ENCODE results near the gene WDFY2.

Gene WDFY2

DNA sequence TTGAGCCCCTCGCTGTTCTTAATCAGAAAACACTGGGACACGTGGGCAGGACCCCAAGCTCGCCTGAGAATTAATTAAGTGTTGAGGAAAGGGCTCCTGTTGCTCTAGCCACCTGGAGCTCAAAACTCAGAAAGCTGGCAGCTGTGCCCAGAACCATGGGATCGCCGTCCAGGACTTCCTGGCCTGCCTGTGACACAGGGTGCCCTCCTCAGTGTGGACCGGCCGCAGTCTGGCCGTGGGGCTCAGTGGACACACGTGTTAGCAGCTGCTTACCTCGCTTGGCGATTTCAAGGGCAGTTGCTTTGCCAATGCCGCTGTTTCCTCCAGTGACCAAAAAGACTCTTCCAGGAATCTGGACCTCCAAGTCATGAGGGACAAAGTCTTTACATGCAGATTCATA, 215.0 kb downstream of the WDFY2 start:
- TF ChIP-seq, protein P1, sequence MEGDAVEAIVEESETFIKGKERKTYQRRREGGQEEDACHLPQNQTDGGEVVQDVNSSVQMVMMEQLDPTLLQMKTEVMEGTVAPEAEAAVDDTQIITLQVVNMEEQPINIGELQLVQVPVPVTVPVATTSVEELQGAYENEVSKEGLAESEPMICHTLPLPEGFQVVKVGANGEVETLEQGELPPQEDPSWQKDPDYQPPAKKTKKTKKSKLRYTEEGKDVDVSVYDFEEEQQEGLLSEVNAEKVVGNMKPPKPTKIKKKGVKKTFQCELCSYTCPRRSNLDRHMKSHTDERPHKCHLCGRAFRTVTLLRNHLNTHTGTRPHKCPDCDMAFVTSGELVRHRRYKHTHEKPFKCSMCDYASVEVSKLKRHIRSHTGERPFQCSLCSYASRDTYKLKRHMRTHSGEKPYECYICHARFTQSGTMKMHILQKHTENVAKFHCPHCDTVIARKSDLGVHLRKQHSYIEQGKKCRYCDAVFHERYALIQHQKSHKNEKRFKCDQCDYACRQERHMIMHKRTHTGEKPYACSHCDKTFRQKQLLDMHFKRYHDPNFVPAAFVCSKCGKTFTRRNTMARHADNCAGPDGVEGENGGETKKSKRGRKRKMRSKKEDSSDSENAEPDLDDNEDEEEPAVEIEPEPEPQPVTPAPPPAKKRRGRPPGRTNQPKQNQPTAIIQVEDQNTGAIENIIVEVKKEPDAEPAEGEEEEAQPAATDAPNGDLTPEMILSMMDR (IDR thresholded peaks at IDR 0.05; ENCODE audit: insufficient read depth, low read depth, low read length, missing control alignments): no peak
- no peak overlapping the region for H3K4me3 ChIP-seq (ENCODE audit: low read depth, low read length)
- no peak for DNase-seq (ENCODE audit: low read depth)

DNA sequence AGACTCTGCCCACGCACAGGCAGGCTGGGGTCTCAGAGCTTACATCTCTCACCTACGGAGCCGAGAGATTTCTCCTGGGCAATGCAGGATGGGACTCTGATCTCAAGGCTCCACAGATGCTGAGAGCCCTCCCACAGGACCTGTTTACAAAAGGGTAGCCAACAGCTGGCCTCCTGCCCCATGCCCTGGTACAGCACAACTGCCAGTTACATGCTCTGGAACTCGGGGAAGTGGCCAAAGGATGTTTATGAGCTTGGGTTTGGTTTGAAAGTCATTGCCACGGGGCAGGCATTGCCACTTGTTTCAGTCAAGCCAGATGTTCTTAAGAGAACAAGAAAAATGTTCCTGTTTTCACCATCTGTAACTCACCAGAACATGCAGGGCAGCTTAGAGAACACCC, 216.2 kb downstream of the WDFY2 start:
- no peak for DNase-seq (ENCODE audit: low read depth)
- H3K4me3 ChIP-seq (ENCODE audit: low read depth, low read length): no peak overlapping the region
- TF ChIP-seq, protein P1 (IDR thresholded peaks at IDR 0.05; ENCODE audit: insufficient read depth, low read depth, low read length, missing control alignments): no peak

DNA sequence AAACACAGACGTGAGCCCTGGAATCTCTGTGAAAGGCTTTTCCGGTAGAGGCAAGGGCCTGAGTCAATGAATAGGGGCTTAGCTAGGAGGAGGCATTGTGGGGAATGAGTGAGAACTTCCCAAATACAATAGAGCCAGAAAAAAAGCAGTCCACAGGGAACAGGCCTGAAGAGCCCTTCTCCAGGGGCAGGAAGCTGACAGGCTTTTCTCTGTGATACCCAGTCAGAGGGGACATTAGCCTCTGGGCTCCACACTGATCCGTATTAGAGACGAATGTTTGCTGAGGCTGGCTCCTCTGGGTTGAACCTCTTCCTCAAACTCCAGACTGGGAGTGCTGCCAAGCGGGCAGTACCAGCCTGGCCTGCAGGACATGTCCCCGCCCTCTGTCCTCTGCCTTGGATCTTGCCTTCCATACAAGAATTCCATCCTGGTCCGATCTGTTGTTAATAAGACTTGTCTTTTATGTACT, 217.4 kb downstream of the WDFY2 start:
- TF ChIP-seq, protein P1 (IDR thresholded peaks at IDR 0.05; ENCODE audit: insufficient read depth, low read depth, low read length, missing control alignments): no peak
- DNase-seq (ENCODE audit: low read depth): no peak
- H3K4me3 ChIP-seq (ENCODE audit: low read depth, low read length): no peak overlapping the region

DNA sequence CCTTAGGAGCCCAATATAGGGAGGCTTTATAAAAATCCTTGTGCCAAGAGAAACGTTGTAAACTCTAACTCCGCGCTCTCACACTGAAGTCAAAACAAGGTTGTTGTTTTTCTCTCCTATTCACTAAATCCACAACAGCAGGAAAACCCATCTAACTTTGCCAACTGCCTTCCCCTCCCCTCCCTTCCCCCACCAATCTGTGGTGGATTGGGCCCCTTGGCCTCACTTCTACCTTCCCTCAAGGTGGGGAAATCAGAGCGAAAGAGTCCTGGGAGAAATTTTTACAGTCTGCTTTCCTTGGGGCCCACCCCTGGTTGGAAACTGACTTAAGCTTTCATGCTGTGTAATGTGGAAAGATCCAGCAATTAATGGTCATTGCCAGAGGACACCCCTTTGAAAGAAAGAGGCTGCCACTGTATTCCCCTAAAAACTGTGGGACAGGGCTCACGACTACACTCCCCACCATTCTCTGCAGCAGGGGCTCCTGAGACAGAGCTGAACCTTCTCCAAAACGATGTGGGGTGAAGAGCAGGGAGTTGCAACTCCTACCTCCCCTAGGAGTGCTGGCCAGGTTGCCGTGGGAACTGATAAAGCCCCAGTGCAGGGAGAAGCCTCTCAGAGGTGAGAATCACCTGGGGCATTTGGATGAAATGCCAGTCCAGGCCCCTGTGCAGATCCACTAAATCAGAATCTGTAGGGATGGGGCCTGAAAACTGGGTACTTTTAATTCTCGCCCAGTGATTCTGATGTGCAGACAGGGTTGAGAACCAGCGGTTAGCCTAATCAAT, 218.6 kb downstream of the WDFY2 start:
- TF ChIP-seq, protein P1 (IDR thresholded peaks at IDR 0.05; ENCODE audit: insufficient read depth, low read depth, low read length, missing control alignments): no peak
- H3K4me3 ChIP-seq (ENCODE audit: low read depth, low read length): peak overlapping the region; percentile 84
- DNase-seq (ENCODE audit: low read depth): peak; percentile 17

DNA sequence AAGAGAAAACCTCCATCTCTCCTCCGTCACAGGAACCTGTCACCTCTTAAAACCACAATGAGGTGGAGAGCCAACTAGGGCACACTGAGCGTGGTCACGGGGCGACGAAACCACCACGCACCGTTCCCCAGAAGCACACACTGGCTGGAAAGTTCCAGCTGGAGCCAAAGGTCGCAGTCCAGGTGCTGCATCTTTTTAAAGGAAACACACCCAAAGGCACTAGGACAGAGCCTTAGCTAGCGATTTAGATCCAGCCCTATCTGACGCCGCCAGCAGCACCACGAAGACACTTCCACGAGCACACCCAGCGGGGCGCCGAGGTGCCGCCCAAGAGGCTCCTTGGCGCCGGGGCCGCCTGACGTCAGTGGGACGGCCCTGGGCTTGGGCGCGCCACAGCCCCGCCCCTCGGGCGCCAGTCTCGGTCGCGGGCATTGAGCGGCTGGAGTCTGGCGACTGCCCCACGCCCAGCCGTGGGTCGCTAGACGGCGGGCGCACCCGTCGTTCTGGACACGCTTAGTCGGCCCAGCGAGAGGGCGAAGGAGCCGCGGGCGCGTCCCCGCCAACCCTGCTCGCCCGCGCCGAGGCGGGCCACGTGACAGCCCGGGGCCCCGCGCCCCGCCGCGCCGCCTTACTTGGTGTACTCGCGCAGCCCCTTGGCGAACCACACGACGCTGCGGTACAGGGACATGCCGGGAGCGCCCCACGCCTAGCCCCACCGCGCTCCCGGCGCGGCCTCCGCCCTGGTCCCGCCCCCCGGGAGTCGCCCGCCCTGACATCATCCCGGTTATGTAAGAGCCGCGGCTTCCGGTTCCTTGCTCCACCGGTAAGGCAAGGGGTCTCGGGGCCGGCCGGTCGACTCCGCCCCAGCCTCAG, 219.4 kb downstream of the WDFY2 start, which contains the start of gene DHRS12:
Gene DHRS12 (minus strand): TSS at position 742 of the 873 bp plus-strand sequence. CDS start 4,504 bp downstream, outside the sequence.
- H3K4me3 ChIP-seq (ENCODE audit: low read depth, low read length): peak within 1 kb of the TSS; percentile 84
- TF ChIP-seq, protein P1 (IDR thresholded peaks at IDR 0.05; ENCODE audit: insufficient read depth, low read depth, low read length, missing control alignments): no peak

DNA sequence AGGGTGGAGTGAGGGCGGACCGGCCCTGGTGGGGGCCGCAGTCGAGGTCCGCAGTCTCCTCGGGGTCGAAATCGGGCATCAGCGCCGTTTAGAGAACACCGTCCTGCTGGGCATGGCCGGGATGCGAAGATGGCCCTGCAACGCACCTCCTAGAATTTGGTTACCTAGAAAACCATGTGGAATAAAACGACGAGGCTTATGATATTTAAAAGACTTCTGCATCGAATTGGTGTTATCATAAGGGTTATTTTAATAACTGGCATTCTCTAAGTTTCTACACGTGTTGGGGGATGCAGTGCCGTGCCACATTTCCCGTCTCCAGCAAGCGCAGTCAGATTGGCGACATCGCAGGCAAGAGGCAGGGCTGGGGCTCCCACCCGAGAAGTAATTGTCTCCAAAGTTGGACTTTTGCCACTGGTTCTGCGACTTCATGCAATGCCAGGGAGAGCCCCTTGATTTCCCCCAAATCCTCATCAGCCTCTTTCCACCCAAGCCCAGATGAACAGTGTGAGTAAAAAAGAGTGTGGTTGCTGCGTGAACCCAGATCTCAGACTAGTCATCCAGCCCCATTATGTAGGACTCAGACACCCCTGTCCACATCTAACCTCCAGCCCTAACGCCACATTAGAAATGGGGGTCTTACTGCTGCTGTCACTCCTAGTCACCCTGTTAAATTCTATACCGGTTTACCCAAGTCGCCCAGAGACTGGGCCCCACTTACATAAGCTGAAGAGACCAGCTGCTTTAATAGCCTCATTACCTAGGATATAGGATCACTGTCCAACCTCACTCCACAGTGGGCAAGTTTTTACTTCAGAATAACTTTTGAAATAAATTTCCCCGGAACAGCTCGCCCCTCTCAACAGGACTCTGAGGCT, 220.3 kb downstream of the WDFY2 start:
- peak overlapping the region; percentile 84 for H3K4me3 ChIP-seq (ENCODE audit: low read depth, low read length)
- peak; percentile 31 for DNase-seq (ENCODE audit: low read depth)
- TF ChIP-seq, protein P1 (IDR thresholded peaks at IDR 0.05; ENCODE audit: insufficient read depth, low read depth, low read length, missing control alignments): no peak

More for the DNA sequence above, 219.4 kb downstream of the WDFY2 start, which contains the start of gene DHRS12:
- peak; percentile 91 for DNase-seq (ENCODE audit: low read depth)

All from GM12865 (cell line).